SH-SY5Y (cell line): ENCODE results near the gene KLHL17.

Experiments used
- GATA2 ChIP-seq: IDR thresholded peaks from 2 replicates; pipeline ENCODE4 v1.6.1; 2011; ENCODE audit warnings: mild to moderate bottlenecking, low read depth, low read length
- GATA3 ChIP-seq: IDR thresholded peaks from 2 replicates; pipeline ENCODE4 v1.6.1; 2011; ENCODE audit warnings: low read depth, mild to moderate bottlenecking, low read length, moderate library complexity

GRCh38 chr1:918843-919242, 41.5 kb upstream of the KLHL17 start:
- TF ChIP-seq GATA2: no peak
- TF ChIP-seq GATA3: no peak
